GM23338 (cell line): ENCODE data around the gene HOXB5.
A peak's percentile ranks its signal among the peaks of the same experiment; 100 is the strongest.

Source experiments
- CTCF ChIP-seq, 2 experiments: fragments of 200-600 bp in 1 of 2; sonication (generic) in 1 of 2; conservative IDR thresholded peaks; 2 replicates each; pipeline versions ENCODE4 v1.5.1 to v1.6.1; 2016 to 2017; ENCODE audit warnings: antibody characterized with exemption in 2 of 2, low read depth in 2 of 2, mild to moderate bottlenecking in 2 of 2, moderate library complexity in 1 of 2
- EZH2 ChIP-seq: fragments of 200-600 bp; sonication (generic); IDR thresholded peaks from one replicate; pipeline ENCODE4 v1.8.0; 2017; ENCODE audit warnings: antibody characterized with exemption, mild to moderate bottlenecking, low read depth; ENCODE audit not compliant: unreplicated experiment

GRCh38 chr17:48551214-48551555 is 42.4 kb downstream of the HOXB5 start:
- TF ChIP-seq EZH2 = peak; percentile 38
- TF ChIP-seq CTCF (conservative IDR thresholded peaks at IDR 0.05; ENCODE audit: low read depth in 2 of 2) = no peak
